ENCODE results near the gene ZFC3H1. TPM values are rescaled to one million over a fixed set of nuclear protein-coding genes. Genes with fewer than 3 reads are reported as not detected.
A peak's percentile ranks its signal among the peaks of the same experiment; 100 is the strongest.

Gene ZFC3H1
- total and polyA plus RNA-seq, 9 of the 15 experiments (the other 6 are each of a cell fraction or from before 2014, with no cell fraction given) = 14.8 to 80.5 (median 22.1) TPM

- TF ChIP-seq MEF2D (tag; conservative IDR thresholded peaks at IDR 0.05; ENCODE audit: low read depth) = 0 out of 2 replicates have a peak, but pooled peaks have one; percentile 12
- no peak for TF ChIP-seq CUX1 (CRISPR knock-in tag; IDR thresholded peaks at IDR 0.05)
- no peak for TF ChIP-seq ZNF518B (CRISPR knock-in tag; IDR thresholded peaks at IDR 0.05)
- TF ChIP-seq NCOA6 (IDR thresholded peaks at IDR 0.05) = no peak
- TF ChIP-seq MECOM (CRISPR knock-in tag; IDR thresholded peaks at IDR 0.05) = no peak
- TF ChIP-seq TRIM24 (IDR thresholded peaks at IDR 0.05) = peak in 1 of 2 experiments; percentile 56; a peak in 2 of 4 replicates
- no peak for TF ChIP-seq ATF4 (CRISPR knock-in tag; IDR thresholded peaks at IDR 0.05)
- no peak for TF ChIP-seq ZNF76 (CRISPR knock-in tag; IDR thresholded peaks at IDR 0.05; ENCODE audit: borderline replicate concordance)
- no peak for TF ChIP-seq AFF1 (IDR thresholded peaks at IDR 0.05; ENCODE audit: low read depth in 1 of 2, partially characterized antibody in 2 of 2)
- TF ChIP-seq ZNF766 (CRISPR knock-in tag; conservative IDR thresholded peaks at IDR 0.05) = peak; percentile 72; the same call in 1 of the 2 replicates
- no peak for TF ChIP-seq HDAC3 (IDR thresholded peaks at IDR 0.05; ENCODE audit: borderline replicate concordance, partially characterized antibody)
- TF ChIP-seq TOE1 (IDR thresholded peaks at IDR 0.05; ENCODE audit: borderline replicate concordance) = no peak
- no peak for TF ChIP-seq TOE1 (CRISPR knock-in tag; IDR thresholded peaks at IDR 0.05; ENCODE audit: borderline replicate concordance, low read depth)
Measured at GRCh38 chr12:71671816-71672215, 8.2 kb upstream of the ZFC3H1 start (continued).

All from K562 (cell line).